ENCODE measurements around the gene H6PD.

The H6PD gene

GRCh38 chr1:9240914-9241820 lies 6.6 kb downstream of the H6PD start:
- DNase-seq (ENCODE audit: low read depth in 2 of 2) = no peak

GRCh38 chr1:9241891-9242290 lies 7.3 kb downstream of the H6PD start:
- DNase-seq (ENCODE audit: low read depth in 2 of 2) = no peak

- DNase-seq (ENCODE audit: low read depth in 2 of 2) = no peak
These were observed 7.9 kb downstream of the H6PD start for GRCh38 chr1:9242338-9242969.

GRCh38 chr1:9243066-9243739 lies 8.6 kb downstream of the H6PD start:
- DNase-seq (ENCODE audit: low read depth in 2 of 2) = no peak

- no peak for DNase-seq (ENCODE audit: low read depth in 2 of 2)
These were observed 10.1 kb downstream of the H6PD start for GRCh38 chr1:9244501-9245229.

GRCh38 chr1:9245230-9245619 lies 10.7 kb downstream of the H6PD start:
- DNase-seq (ENCODE audit: low read depth in 2 of 2) = no peak

- no peak for DNase-seq (ENCODE audit: low read depth in 2 of 2)
These were observed 11.1 kb downstream of the H6PD start for GRCh38 chr1:9245661-9246060.

GRCh38 chr1:9246215-9246614 lies 11.6 kb downstream of the H6PD start:
- DNase-seq (ENCODE audit: low read depth in 2 of 2) = no peak

- no peak for DNase-seq (ENCODE audit: low read depth in 2 of 2)
These were observed 12.5 kb downstream of the H6PD start for GRCh38 chr1:9246841-9247785.

- DNase-seq (ENCODE audit: low read depth in 2 of 2) = no peak
These were observed 13.3 kb downstream of the H6PD start for GRCh38 chr1:9247894-9248293.

GRCh38 chr1:9248341-9249262 lies 14.0 kb downstream of the H6PD start:
- DNase-seq (ENCODE audit: low read depth in 2 of 2) = no peak

- no peak for DNase-seq (ENCODE audit: low read depth in 2 of 2)
These were observed 14.6 kb downstream of the H6PD start for GRCh38 chr1:9249263-9249533.

GRCh38 chr1:9249534-9250410 lies 15.2 kb downstream of the H6PD start:
- DNase-seq (ENCODE audit: low read depth in 2 of 2) = peak in 1 of 2 donors; percentile 28

- DNase-seq (ENCODE audit: low read depth in 2 of 2) = no peak
These were observed 16.1 kb downstream of the H6PD start for GRCh38 chr1:9250411-9251381.

GRCh38 chr1:9251501-9251900 lies 16.9 kb downstream of the H6PD start:
- DNase-seq (ENCODE audit: low read depth in 2 of 2) = no peak

- DNase-seq (ENCODE audit: low read depth in 2 of 2) = no peak
These were observed 18.4 kb downstream of the H6PD start for GRCh38 chr1:9253004-9253403.

GRCh38 chr1:9253453-9254105 lies 19.0 kb downstream of the H6PD start:
- DNase-seq (ENCODE audit: low read depth in 2 of 2) = no peak

Data from activated CD4-positive, alpha-beta T cell treated with anti-CD3 and anti-CD28 coated beads for 24 hours (primary cell).